ENCODE measurements around the gene TAF4. TPM values are rescaled to one million over a fixed set of nuclear protein-coding genes. Genes with fewer than 3 reads are reported as not detected.

Gene TAF4
- total RNA-seq, 4 donors from 2014 or later: 13.9 to 22.0 (median 18.6) TPM

DNA sequence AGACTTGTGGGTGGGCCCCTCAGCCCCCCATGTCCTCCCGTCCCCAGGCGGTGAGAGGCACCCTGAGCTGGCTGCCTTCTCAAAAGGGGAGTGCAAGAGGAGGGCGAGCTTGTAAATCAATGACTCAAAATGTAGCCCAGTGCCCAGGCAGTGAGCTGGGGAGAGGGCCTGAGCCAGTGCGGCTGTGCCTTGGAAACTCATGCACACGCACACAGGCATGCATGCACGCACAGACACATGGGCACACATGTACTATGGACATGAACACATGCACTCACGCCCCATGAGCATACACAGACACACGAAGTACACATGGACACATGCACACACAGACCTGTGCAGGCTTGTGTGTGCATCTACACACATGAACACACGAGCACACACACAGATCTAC, 133.5 kb downstream of the TAF4 start:
- no peak for DNase-seq
- no peak for TF ChIP-seq POLR2A (IDR thresholded peaks at IDR 0.05)
- TF ChIP-seq, protein P1, sequence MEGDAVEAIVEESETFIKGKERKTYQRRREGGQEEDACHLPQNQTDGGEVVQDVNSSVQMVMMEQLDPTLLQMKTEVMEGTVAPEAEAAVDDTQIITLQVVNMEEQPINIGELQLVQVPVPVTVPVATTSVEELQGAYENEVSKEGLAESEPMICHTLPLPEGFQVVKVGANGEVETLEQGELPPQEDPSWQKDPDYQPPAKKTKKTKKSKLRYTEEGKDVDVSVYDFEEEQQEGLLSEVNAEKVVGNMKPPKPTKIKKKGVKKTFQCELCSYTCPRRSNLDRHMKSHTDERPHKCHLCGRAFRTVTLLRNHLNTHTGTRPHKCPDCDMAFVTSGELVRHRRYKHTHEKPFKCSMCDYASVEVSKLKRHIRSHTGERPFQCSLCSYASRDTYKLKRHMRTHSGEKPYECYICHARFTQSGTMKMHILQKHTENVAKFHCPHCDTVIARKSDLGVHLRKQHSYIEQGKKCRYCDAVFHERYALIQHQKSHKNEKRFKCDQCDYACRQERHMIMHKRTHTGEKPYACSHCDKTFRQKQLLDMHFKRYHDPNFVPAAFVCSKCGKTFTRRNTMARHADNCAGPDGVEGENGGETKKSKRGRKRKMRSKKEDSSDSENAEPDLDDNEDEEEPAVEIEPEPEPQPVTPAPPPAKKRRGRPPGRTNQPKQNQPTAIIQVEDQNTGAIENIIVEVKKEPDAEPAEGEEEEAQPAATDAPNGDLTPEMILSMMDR (IDR thresholded peaks at IDR 0.05): no peak
- 79 to 84% methylated on average over 7 to 9 of the region's 9 CpGs for WGBS, 2 donors

DNA sequence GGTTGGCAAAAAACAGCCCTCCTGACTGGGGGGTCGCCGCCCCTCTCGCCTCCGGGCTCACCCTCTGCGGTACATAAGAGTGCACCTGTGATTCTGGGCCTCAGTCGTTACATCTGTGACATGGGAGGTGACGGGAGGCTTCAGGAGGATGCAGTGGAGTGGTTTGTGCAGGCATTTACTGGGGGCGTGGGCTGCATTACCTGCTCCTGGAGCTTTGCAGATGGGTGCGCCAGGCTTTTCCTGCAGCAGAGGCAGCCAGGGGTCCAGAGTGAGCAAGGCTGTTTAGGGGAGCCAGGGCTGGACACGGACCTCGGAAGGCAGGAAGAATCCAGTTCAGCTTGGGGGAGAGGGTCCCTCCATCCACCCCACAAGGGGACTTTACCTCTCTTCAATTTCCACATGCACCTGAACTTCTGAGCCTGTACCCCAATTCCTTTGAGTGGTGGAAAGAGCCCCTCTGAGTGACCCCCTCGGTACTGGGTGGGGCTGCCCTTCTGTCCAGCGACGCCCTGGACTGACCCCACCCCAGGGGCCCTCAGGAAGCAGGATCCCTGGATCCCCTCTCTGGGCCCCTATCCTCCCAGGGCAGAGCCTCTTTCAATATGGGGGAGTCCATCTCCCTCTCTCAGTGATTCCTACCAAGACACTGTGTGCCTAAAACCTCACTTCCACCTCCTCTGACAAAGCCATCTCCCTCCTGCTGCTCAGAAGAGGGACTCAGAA, 134.0 kb downstream of the TAF4 start:
- H3K27ac ChIP-seq: no peak overlapping the region
- H3K36me3 ChIP-seq: no peaks in the 10 kb centered on the region
- no peak overlapping the region for H3K4me3 ChIP-seq (replicated peaks in 1 of 3)
- intact Hi-C loops (cut with DNase I): no loop called here
- no peak for DNase-seq
- H3K9me3 ChIP-seq: no peaks in the 10 kb centered on the region
- H3K27me3 ChIP-seq: no peaks in the 10 kb centered on the region
- TF ChIP-seq, protein P1 (IDR thresholded peaks at IDR 0.05): no peak
- TF ChIP-seq POLR2A (IDR thresholded peaks at IDR 0.05): no peak
- no peaks in the 10 kb centered on the region for H3K4me1 ChIP-seq
- 86 to 89% methylated on average over 12 to 14 of the region's 14 CpGs for WGBS, 2 donors

More for the DNA sequence above, 133.5 kb downstream of the TAF4 start:
- no peaks in the 10 kb centered on the region for H3K27me3 ChIP-seq
- no peak overlapping the region for H3K27ac ChIP-seq
- H3K4me1 ChIP-seq: no peaks in the 10 kb centered on the region
- no peak overlapping the region for H3K4me3 ChIP-seq (replicated peaks in 1 of 3)
- H3K9me3 ChIP-seq: no peaks in the 10 kb centered on the region
- intact Hi-C loops (cut with DNase I): no loop called here
- no peaks in the 10 kb centered on the region for H3K36me3 ChIP-seq

DNA sequence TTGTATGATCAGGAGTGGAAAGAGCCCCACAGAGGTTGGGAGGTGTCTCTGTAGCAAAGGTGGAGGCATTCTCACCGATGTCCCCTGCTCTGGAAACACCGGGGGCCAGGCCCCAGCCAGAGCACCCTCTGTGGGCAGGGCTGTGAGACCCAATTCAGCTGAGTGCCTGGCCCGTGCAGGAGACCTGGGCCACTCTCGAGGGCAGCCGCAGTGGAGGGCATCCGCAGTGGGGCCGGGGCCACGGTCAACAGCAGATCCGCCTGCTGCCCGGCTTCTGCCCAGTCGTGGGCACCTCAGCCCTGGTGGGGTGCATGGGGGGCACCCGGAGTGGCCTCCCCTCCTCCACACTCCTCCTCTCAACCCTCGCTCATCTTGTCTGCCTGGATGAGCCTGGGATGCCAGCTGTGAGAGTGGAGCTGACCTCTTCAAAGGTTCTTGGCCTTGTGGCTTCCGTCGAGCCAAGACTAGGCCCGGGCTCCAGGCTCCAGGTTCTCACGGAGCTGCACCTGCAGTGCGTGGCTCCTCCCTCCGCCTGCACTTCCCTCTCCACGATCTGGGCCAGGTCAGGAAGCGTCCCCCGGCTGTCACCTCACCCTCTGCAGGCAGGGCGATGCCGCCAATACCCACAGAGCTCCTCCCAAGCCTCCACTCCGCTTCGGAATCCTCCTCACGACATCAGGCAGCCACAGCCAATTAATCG, 134.8 kb downstream of the TAF4 start:
- TF ChIP-seq, protein P1 (IDR thresholded peaks at IDR 0.05): no peak
- no peak for TF ChIP-seq POLR2A (IDR thresholded peaks at IDR 0.05)
- no peaks in the 10 kb centered on the region for H3K36me3 ChIP-seq
- no peaks in the 10 kb centered on the region for H3K27me3 ChIP-seq
- no peak overlapping the region for H3K4me3 ChIP-seq (replicated peaks in 1 of 3)
- no peaks in the 10 kb centered on the region for H3K9me3 ChIP-seq
- DNase-seq: no peak
- WGBS, 2 donors: 79 to 81% methylated on average over 15 to 24 of the region's 28 CpGs
- H3K27ac ChIP-seq: no peak overlapping the region
- no peaks in the 10 kb centered on the region for H3K4me1 ChIP-seq
- intact Hi-C loops (cut with DNase I): no loop called here

DNA sequence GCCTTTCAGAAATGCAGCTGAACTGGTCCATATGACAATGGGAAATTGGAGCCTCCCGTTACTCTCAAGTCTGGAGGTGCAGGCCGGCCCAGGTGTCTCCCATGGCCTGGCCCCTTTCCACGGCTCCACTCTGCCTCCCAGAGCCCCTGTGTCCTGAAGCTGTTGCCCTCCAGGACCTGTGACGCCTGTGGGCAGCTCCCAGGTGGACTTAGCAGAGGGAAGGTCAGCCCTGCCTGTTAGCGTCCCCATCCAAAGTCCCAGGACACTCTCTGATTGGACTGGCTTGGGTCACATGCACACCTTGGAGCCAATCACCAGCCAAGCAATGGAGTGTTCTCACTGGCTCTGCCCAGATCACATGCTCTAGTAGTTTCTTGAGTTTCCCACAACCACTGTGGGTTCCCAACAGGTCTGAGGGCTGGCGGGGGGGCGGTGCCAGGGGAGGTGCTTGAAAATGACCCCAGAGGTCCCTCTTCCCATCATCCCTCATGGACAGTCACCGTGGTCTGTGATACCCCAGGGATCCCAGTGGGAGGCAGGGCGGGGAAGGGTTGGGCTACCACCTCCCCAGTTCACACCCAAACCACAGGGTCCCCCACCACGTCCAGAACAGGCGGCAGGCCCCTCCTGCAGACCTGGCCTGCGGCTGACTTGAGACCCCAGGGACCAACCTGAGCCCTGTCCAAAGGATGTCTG, 135.6 kb downstream of the TAF4 start:
- no peaks in the 10 kb centered on the region for H3K36me3 ChIP-seq
- WGBS, 2 donors: 89 to 90% methylated on average over 9 to 12 of the region's 12 CpGs
- H3K4me3 ChIP-seq (replicated peaks in 1 of 3): no peak overlapping the region
- no peaks in the 10 kb centered on the region for H3K9me3 ChIP-seq
- no peaks in the 10 kb centered on the region for H3K4me1 ChIP-seq
- no peaks in the 10 kb centered on the region for H3K27me3 ChIP-seq
- intact Hi-C loops (cut with DNase I): no loop called here
- no peak for DNase-seq
- no peak overlapping the region for H3K27ac ChIP-seq
- TF ChIP-seq POLR2A (IDR thresholded peaks at IDR 0.05): no peak
- TF ChIP-seq, protein P1 (IDR thresholded peaks at IDR 0.05): no peak

Measured in thyroid gland (tissue), 4 donors.